GM12878 (cell line): ENCODE measurements around the gene YTHDF1. TPM values are rescaled to one million over a fixed set of nuclear protein-coding genes. Genes with fewer than 3 reads are reported as not detected.

ENCODE experiments used
- ATAC-seq: fragments of 200-7000 bp; cut with Tn5 transposase; 3 replicates; pipeline ENCODE4 v1.9.1; 2020; ENCODE audit warnings: mild to moderate bottlenecking, moderate library complexity
- BruUV-seq: library from RNA; stranded (reverse); fragments of 400-500 nt; replicated peaks from 2 replicates; lab custom pipeline; 2021; lab: Mats Ljungman, UMichigan
- CTCF ChIA-PET: fragments of 300-600 bp; sonication (Branson Sonifier 250); formaldehyde crosslinking; extraction: SDS; loops from one replicate; lab custom pipeline; 2021; ENCODE audit warnings: inconsistent platforms; lab: Yijun Ruan, JAX
- POLR2A ChIA-PET: fragments of 350-600 bp; formaldehyde crosslinking; extraction: SDS; loops from one replicate; lab custom pipeline; 2021; ENCODE audit warnings: inconsistent platforms; lab: Charles Lee
- RAD21 ChIA-PET: fragments of 300-600 bp; sonication (Branson Sonifier 250); formaldehyde crosslinking; loops from one replicate; lab custom pipeline; 2023; ENCODE audit warnings: antibody characterized with exemption; ENCODE audit not compliant: unreplicated experiment; lab: Charles Lee
- SMC1A ChIA-PET: fragments of 300-600 bp; sonication (Branson Sonifier 250); formaldehyde crosslinking; loops from one replicate; lab custom pipeline; 2023; ENCODE audit not compliant: unreplicated experiment, uncharacterized antibody; lab: Charles Lee
- DNase-seq: peaks from one replicate; pipeline ENCODE4 v3.0.0-alpha.2; 2011; ENCODE audit warnings: low read depth, low spot score
- FAIRE-seq: peaks from 3 replicates; lab custom pipeline; 2011; peaks lifted over from hg19 to GRCh38; lab: Jason Lieb, UNC
- H2AFZ ChIP-seq: 2 replicates; pipeline ENCODE4 v1.6.0; 2011; ENCODE audit warnings: low read depth, low read length, control low read depth; ENCODE audit not compliant: control insufficient read depth
- H3K27ac ChIP-seq: 2 replicates; pipeline ENCODE4 v1.5.1; 2011; ENCODE audit warnings: control low read depth; ENCODE audit not compliant: control insufficient read depth, insufficient read depth
- H3K27me3 ChIP-seq, 2 experiments: replicated peaks in 1 of 2; 2 replicates each; pipeline versions ENCODE4 v1.6.0 to v1.6.1; 2011; ENCODE audit warnings: low read length in 1 of 2; ENCODE audit not compliant: control insufficient read depth in 2 of 2, insufficient read depth in 2 of 2
- H3K36me3 ChIP-seq, 2 experiments: 2 replicates each; pipeline ENCODE4 v1.5.1; 2011; ENCODE audit warnings: low read length in 1 of 2; ENCODE audit not compliant: control insufficient read depth in 2 of 2, insufficient read depth in 2 of 2
- H3K4me1 ChIP-seq: 2 replicates; pipeline ENCODE4 v1.6.1; 2011; ENCODE audit warnings: mild to moderate bottlenecking, low read length, moderate library complexity, mixed read lengths; ENCODE audit not compliant: control insufficient read depth, insufficient read depth
- H3K4me2 ChIP-seq: 2 replicates; pipeline ENCODE4 v1.6.0; 2011; ENCODE audit warnings: control low read depth; ENCODE audit not compliant: control insufficient read depth, insufficient read depth
- H3K4me3 ChIP-seq: fragments of 200-600 bp; sonication (generic); 2 replicates; pipeline ENCODE4 v1.5.1; 2016
- H3K79me2 ChIP-seq: 2 replicates; pipeline ENCODE4 v1.6.0; 2011; ENCODE audit warnings: low read length; ENCODE audit not compliant: control insufficient read depth, insufficient read depth
- H3K9ac ChIP-seq: 2 replicates; pipeline ENCODE4 v1.8.0; 2011; ENCODE audit warnings: low read length, control low read depth, mixed read lengths; ENCODE audit not compliant: control insufficient read depth, insufficient read depth
- H3K9me3 ChIP-seq: replicated peaks from 3 replicates; pipeline ENCODE4 v1.5.1; 2011; ENCODE audit warnings: mild to moderate bottlenecking, low read length; ENCODE audit not compliant: control insufficient read depth, insufficient read depth
- H4K20me1 ChIP-seq: 2 replicates; pipeline ENCODE4 v1.6.0; 2011; ENCODE audit not compliant: control insufficient read depth, insufficient read depth
- BACH1 ChIP-seq: fragments of 450-650 bp; IDR thresholded peaks from 2 replicates; pipeline ENCODE4 v1.6.1; 2017; ENCODE audit warnings: mild to moderate bottlenecking, borderline replicate concordance
- ETV6 ChIP-seq, 2 experiments: fragments of 450-650 bp in 1 of 2; IDR thresholded peaks in 1 of 2; conservative IDR thresholded peaks in 1 of 2; 2 replicates each; pipeline ENCODE4 v1.6.1; 2014; ENCODE audit warnings: antibody characterized with exemption in 1 of 2, borderline replicate concordance in 1 of 2, low read depth in 1 of 2, mild to moderate bottlenecking in 1 of 2, moderate library complexity in 1 of 2
- HDGF ChIP-seq: fragments of 450-650 bp; IDR thresholded peaks from 2 replicates; pipeline ENCODE4 v1.6.1; 2016; ENCODE audit warnings: antibody characterized with exemption
- MTA2 ChIP-seq: fragments of 450-650 bp; IDR thresholded peaks from 2 replicates; pipeline ENCODE4 v1.6.1; 2016; ENCODE audit warnings: low read depth, mild to moderate bottlenecking, moderate library complexity
- MXI1 ChIP-seq: fragments of 150-350 bp; IDR thresholded peaks from 2 replicates; pipeline ENCODE4 v1.6.1; 2011; ENCODE audit warnings: low read depth, mild to moderate bottlenecking, inconsistent platforms, low read length, improper control_type of control experiment
- NFYB ChIP-seq: IDR thresholded peaks from 2 replicates; pipeline ENCODE4 v1.6.1; 2011; ENCODE audit warnings: low read depth, mild to moderate bottlenecking, low read length, improper control_type of control experiment, moderate library complexity; ENCODE audit not compliant: insufficient read depth
- PAX5 ChIP-seq: IDR thresholded peaks from 2 replicates; pipeline ENCODE4 v1.6.1; 2011; ENCODE audit warnings: low read depth, low read length, borderline replicate concordance
- RB1 ChIP-seq: fragments of 450-650 bp; formaldehyde crosslinking; IDR thresholded peaks from 2 replicates; pipeline ENCODE4 v1.6.1; 2017; ENCODE audit warnings: mild to moderate bottlenecking, borderline replicate concordance
- REST ChIP-seq: IDR thresholded peaks from 2 replicates; pipeline ENCODE4 v1.6.1; 2012; ENCODE audit warnings: mild to moderate bottlenecking, low read depth, low read length
- SIN3A ChIP-seq: IDR thresholded peaks from 2 replicates; pipeline ENCODE4 v1.6.1; 2012; ENCODE audit warnings: low read depth, low read length, improper control_type of control experiment
- SMARCA5 ChIP-seq: fragments of 450-650 bp; IDR thresholded peaks from 2 replicates; pipeline ENCODE4 v1.6.1; 2017; ENCODE audit warnings: mild to moderate bottlenecking
- SP1 ChIP-seq: IDR thresholded peaks from one replicate; pipeline ENCODE4 v1.6.1; 2011; ENCODE audit warnings: low read depth, low read length
- SREBF1 ChIP-seq: IDR thresholded peaks from 2 replicates; pipeline ENCODE4 v1.6.1; 2012; ENCODE audit warnings: mild to moderate bottlenecking, low read length
- SRF ChIP-seq, 2 experiments: IDR thresholded peaks; 2 replicates each; pipeline ENCODE4 v1.6.1; 2011; ENCODE audit warnings: low read depth in 2 of 2, low read length in 2 of 2, mild to moderate bottlenecking in 1 of 2, moderate library complexity in 1 of 2
- TCF7 ChIP-seq: IDR thresholded peaks from 2 replicates; pipeline ENCODE4 v1.6.1; 2014; ENCODE audit warnings: antibody characterized with exemption, borderline replicate concordance
- USF2 ChIP-seq: IDR thresholded peaks from 2 replicates; pipeline ENCODE4 v1.6.1; 2011; ENCODE audit warnings: low read depth, low read length, improper control_type of control experiment, borderline replicate concordance
- WGBS: methylation state at CpG from one replicate; pipeline ENCODE4 v1.1.6; 2016; ENCODE audit warnings: low lambda C conversion rate; ENCODE audit not compliant: insufficient replicate concordance, insufficient coverage; ENCODE audit errors: missing lambda C conversion rate; 5-methylcytosine and 5-hydroxymethylcytosine counted together
- in situ Hi-C: fragments of 300-500 bp; cut with MboI; formaldehyde crosslinking; loops from 9 replicates; pipeline ENCODE4 v1.14.3; 2018; ENCODE audit warnings: mixed read lengths
- intact Hi-C: fragments of 100-400 bp; cut with micrococcal nuclease; formaldehyde crosslinking; loops from one replicate; pipeline ENCODE4 v1.14.2; 2022; ENCODE audit not compliant: unreplicated experiment
- polyA plus RNA-seq, 11 experiments: library from polyadenylated mRNA; depleted of rRNA in 4 of 11; unstranded in 6 of 11; stranded (reverse) in 5 of 11; fragments of >200 nt; fragmentation: Nextera tagmentation in 4 of 11; fragmentation: Illumina TruSeq in 1 of 11; extraction: Ambion mirVana in 4 of 11; extraction: Trizol in 1 of 11; gene quantifications; 1 replicate in 1 of 11; 2 replicates in 10 of 11; pipeline versions ENCODE4 v1.2.1 to v1.2.3, GENCODE V29; 2011 to 2016; ENCODE audit warnings: inconsistent platforms in 2 of 11, missing spikeins in 2 of 11, low read depth in 1 of 11
- total RNA-seq, 4 experiments: library from RNA; depleted of rRNA in 3 of 4; stranded (reverse); fragments of >200 nt in 3 of 4; fragmentation: Illumina TruSeq in 1 of 4; extraction: Trizol in 1 of 4; gene quantifications; 2 replicates each; pipeline versions ENCODE4 v1.2.1 to v1.2.3, GENCODE V29; 2013 to 2021
- TF ChIP-seq, protein P1 (sequence below): fragments of 450-650 bp; IDR thresholded peaks from 2 replicates; pipeline ENCODE4 v1.6.1; 2016; ENCODE audit warnings: mild to moderate bottlenecking
- TF ChIP-seq, protein P2 (sequence below): fragments of 450-650 bp; IDR thresholded peaks from 2 replicates; pipeline ENCODE4 v1.6.1; 2016; ENCODE audit warnings: mild to moderate bottlenecking
- TF ChIP-seq, protein P3 (sequence below): IDR thresholded peaks from 2 replicates; pipeline ENCODE4 v1.6.1; 2011; ENCODE audit warnings: low read depth, mild to moderate bottlenecking, low read length, moderate library complexity, borderline replicate concordance; ENCODE audit errors: extremely low read depth

YTHDF1 gene
- total and polyA plus RNA-seq, 10 of the 15 experiments (the other 5 are each of a cell fraction or from before 2014, with no cell fraction given), result 4.6 to 37.8 (median 20.5) TPM

- in situ Hi-C loops, result no loop called here
- no peak for TF ChIP-seq SREBF1
- no peak for TF ChIP-seq MTA2
- TF ChIP-seq USF2, result no peak
- TF ChIP-seq, protein P1, sequence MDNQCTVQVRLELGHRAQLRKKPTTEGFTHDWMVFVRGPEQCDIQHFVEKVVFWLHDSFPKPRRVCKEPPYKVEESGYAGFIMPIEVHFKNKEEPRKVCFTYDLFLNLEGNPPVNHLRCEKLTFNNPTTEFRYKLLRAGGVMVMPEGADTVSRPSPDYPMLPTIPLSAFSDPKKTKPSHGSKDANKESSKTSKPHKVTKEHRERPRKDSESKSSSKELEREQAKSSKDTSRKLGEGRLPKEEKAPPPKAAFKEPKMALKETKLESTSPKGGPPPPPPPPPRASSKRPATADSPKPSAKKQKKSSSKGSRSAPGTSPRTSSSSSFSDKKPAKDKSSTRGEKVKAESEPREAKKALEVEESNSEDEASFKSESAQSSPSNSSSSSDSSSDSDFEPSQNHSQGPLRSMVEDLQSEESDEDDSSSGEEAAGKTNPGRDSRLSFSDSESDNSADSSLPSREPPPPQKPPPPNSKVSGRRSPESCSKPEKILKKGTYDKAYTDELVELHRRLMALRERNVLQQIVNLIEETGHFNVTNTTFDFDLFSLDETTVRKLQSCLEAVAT, result no peak
- no peak for TF ChIP-seq SMARCA5
- no peak for TF ChIP-seq RB1
- TF ChIP-seq REST, result no peak
- no peak for TF ChIP-seq HDGF
- no peak for TF ChIP-seq SIN3A
- no peak for TF ChIP-seq ETV6 (conservative IDR thresholded peaks at IDR 0.05 in 1 of 2, IDR thresholded peaks at IDR 0.05 in 1 of 2; ENCODE audit: borderline replicate concordance in 1 of 2, low read depth in 1 of 2)
- no peak for TF ChIP-seq BACH1
- TF ChIP-seq, protein P2, sequence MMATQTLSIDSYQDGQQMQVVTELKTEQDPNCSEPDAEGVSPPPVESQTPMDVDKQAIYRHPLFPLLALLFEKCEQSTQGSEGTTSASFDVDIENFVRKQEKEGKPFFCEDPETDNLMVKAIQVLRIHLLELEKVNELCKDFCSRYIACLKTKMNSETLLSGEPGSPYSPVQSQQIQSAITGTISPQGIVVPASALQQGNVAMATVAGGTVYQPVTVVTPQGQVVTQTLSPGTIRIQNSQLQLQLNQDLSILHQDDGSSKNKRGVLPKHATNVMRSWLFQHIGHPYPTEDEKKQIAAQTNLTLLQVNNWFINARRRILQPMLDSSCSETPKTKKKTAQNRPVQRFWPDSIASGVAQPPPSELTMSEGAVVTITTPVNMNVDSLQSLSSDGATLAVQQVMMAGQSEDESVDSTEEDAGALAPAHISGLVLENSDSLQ, result no peak
- TF ChIP-seq, protein P3, sequence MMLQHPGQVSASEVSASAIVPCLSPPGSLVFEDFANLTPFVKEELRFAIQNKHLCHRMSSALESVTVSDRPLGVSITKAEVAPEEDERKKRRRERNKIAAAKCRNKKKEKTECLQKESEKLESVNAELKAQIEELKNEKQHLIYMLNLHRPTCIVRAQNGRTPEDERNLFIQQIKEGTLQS, result no peak
- no peak for TF ChIP-seq SP1
- TF ChIP-seq PAX5, result no peak
- no peak for TF ChIP-seq MXI1
- TF ChIP-seq SRF (IDR thresholded peaks at IDR 0.05; ENCODE audit: low read depth in 2 of 2, low read length in 2 of 2), result no peak
- no peak for TF ChIP-seq TCF7
- TF ChIP-seq NFYB, result no peak
- no peaks in the 10 kb centered on the region for H3K4me1 ChIP-seq
- FAIRE-seq (no peak), DNase-seq (no peak), ATAC-seq (no peak)
- no peak overlapping the region for H3K9ac ChIP-seq
- H4K20me1 ChIP-seq, result no peaks in the 10 kb centered on the region
- H3K36me3 ChIP-seq, result no peaks in the 10 kb centered on the region
- no peak overlapping the region for H2AFZ ChIP-seq
- intact Hi-C loops, result no loop called here
- 12% methylated on average over 11 of the region's 11 CpGs for WGBS
- CTCF ChIA-PET, result no interaction called here
- POLR2A ChIA-PET, result no interaction called here
- SMC1A ChIA-PET, result no interaction called here
- BruUV-seq, result no TSS peak
- RAD21 ChIA-PET, result no interaction called here
- H3K4me3 ChIP-seq, result no peak overlapping the region
- peaks cover 0 to 2% of the 10 kb centered on the region in 2 experiments; a peak in 1 of 4 replicates for H3K27me3 ChIP-seq
- no peak overlapping the region for H3K4me2 ChIP-seq
- no peak overlapping the region for H3K27ac ChIP-seq
- no peaks in the 10 kb centered on the region for H3K79me2 ChIP-seq
- H3K9me3 ChIP-seq, result no peaks in the 10 kb centered on the region
Observed at GRCh38 chr20:63241272-63241671, 25.3 kb upstream of the YTHDF1 start.
